GM23338 (cell line): ENCODE data around the gene ABHD12. TPM values are rescaled to one million over a fixed set of nuclear protein-coding genes. Genes with fewer than 3 reads are reported as not detected.

ENCODE experiments used
- ATAC-seq: fragments of 200-7000 bp; cut with Tn5 transposase; 3 replicates; pipeline ENCODE4 v1.9.1; 2020
- DNase-seq: peaks from one replicate; pipeline ENCODE4 v3.0.0-alpha.2; 2015; ENCODE audit warnings: low spot score
- H2AFZ ChIP-seq: fragments of 200-600 bp; sonication (generic); 2 replicates; pipeline ENCODE4 v1.8.0; 2016; ENCODE audit warnings: antibody characterized with exemption, mild to moderate bottlenecking, moderate library complexity
- H3F3A ChIP-seq: fragments of 200-600 bp; sonication (generic); replicated peaks from 2 replicates; pipeline ENCODE4 v1.8.0; 2017; ENCODE audit warnings: antibody characterized with exemption, mixed run types, low read depth
- H3K27ac ChIP-seq: fragments of 200-600 bp; sonication (generic); 2 replicates; pipeline ENCODE4 v1.6.1; 2016; ENCODE audit warnings: low read depth
- H3K27me3 ChIP-seq: fragments of 200-600 bp; sonication (generic); 2 replicates; pipeline ENCODE4 v1.8.0; 2016; ENCODE audit warnings: mild to moderate bottlenecking, mixed run types, moderate library complexity; ENCODE audit not compliant: insufficient read depth
- H3K36me3 ChIP-seq: fragments of 200-600 bp; sonication (generic); 2 replicates; pipeline ENCODE4 v1.8.0; 2016; ENCODE audit warnings: mild to moderate bottlenecking; ENCODE audit not compliant: insufficient read depth
- H3K4me1 ChIP-seq: fragments of 200-600 bp; sonication (generic); 2 replicates; pipeline ENCODE4 v1.8.0; 2016; ENCODE audit warnings: mild to moderate bottlenecking, moderate library complexity; ENCODE audit not compliant: insufficient read depth
- H3K4me2 ChIP-seq: fragments of 200-600 bp; sonication (generic); 2 replicates; pipeline ENCODE4 v1.7.1; 2017; ENCODE audit warnings: mixed run types
- H3K4me3 ChIP-seq: fragments of 200-600 bp; sonication (generic); 2 replicates; pipeline ENCODE4 v1.6.1; 2016; ENCODE audit warnings: mixed run types
- H3K79me2 ChIP-seq: fragments of 200-600 bp; sonication (generic); replicated peaks from 2 replicates; pipeline ENCODE4 v1.8.0; 2017; ENCODE audit warnings: mild to moderate bottlenecking; ENCODE audit not compliant: insufficient read depth
- H3K9me2 ChIP-seq: fragments of 200-600 bp; sonication (generic); 2 replicates; pipeline ENCODE4 v1.8.0; 2017; ENCODE audit not compliant: insufficient read depth
- H4K20me1 ChIP-seq: fragments of 200-600 bp; sonication (generic); replicated peaks from 2 replicates; pipeline ENCODE4 v1.8.0; 2017; ENCODE audit warnings: mild to moderate bottlenecking; ENCODE audit not compliant: insufficient read depth
- H3K27ac Mint-ChIP-seq: 2 replicates; pipeline ENCODE4 v1.8.0; 2020; ENCODE audit warnings: inconsistent platforms, mild to moderate bottlenecking, moderate library complexity, mixed read lengths
- H3K27me3 Mint-ChIP-seq: 3 replicates; pipeline ENCODE4 v1.8.0; 2022; ENCODE audit warnings: low read depth, mild to moderate bottlenecking, moderate library complexity, mixed read lengths, inconsistent platforms; ENCODE audit not compliant: insufficient read depth, poor library complexity
- H3K36me3 Mint-ChIP-seq: 3 replicates; pipeline ENCODE4 v1.8.0; 2021; ENCODE audit warnings: low read depth, mild to moderate bottlenecking, inconsistent platforms, moderate library complexity, mixed read lengths
- H3K4me1 Mint-ChIP-seq: 3 replicates; pipeline ENCODE4 v1.8.0; 2020; ENCODE audit warnings: mild to moderate bottlenecking, inconsistent platforms, mixed read lengths
- H3K4me3 Mint-ChIP-seq: 3 replicates; pipeline ENCODE4 v1.8.0; 2021; ENCODE audit warnings: moderate library complexity, mild to moderate bottlenecking, inconsistent platforms, mixed read lengths
- H3K9me3 Mint-ChIP-seq: 3 replicates; pipeline ENCODE4 v1.8.0; 2020; ENCODE audit warnings: moderate library complexity, mild to moderate bottlenecking, inconsistent platforms, mixed read lengths
- CREB1 ChIP-seq: fragments of 250-450 bp; sonication (Bioruptor Pico); IDR thresholded peaks from 2 replicates; pipeline ENCODE4 v1.5.0; 2020; ENCODE audit warnings: low read depth, mild to moderate bottlenecking, moderate library complexity
- CTCF ChIP-seq, 2 experiments: fragments of 200-600 bp in 1 of 2; sonication (generic) in 1 of 2; conservative IDR thresholded peaks; 2 replicates each; pipeline versions ENCODE4 v1.5.1 to v1.6.1; 2016 to 2017; ENCODE audit warnings: antibody characterized with exemption in 2 of 2, low read depth in 2 of 2, mild to moderate bottlenecking in 2 of 2, moderate library complexity in 1 of 2
- ETS1 ChIP-seq: IDR thresholded peaks from 2 replicates; pipeline ENCODE4 v1.6.1; 2016; ENCODE audit warnings: antibody characterized with exemption
- EZH2 ChIP-seq: fragments of 200-600 bp; sonication (generic); IDR thresholded peaks from one replicate; pipeline ENCODE4 v1.8.0; 2017; ENCODE audit warnings: antibody characterized with exemption, mild to moderate bottlenecking, low read depth; ENCODE audit not compliant: unreplicated experiment
- NANOG ChIP-seq: IDR thresholded peaks from 2 replicates; pipeline ENCODE4 v1.6.1; 2016; ENCODE audit warnings: antibody characterized with exemption, borderline replicate concordance
- POLR2AphosphoS5 ChIP-seq: IDR thresholded peaks from 2 replicates; pipeline ENCODE4 v1.6.1; 2016; ENCODE audit warnings: antibody characterized with exemption, low read depth
- ZNF114 ChIP-seq: fragments of 250-450 bp; sonication (Bioruptor Pico); IDR thresholded peaks from 2 replicates; pipeline ENCODE4 v1.5.0; 2020; ENCODE audit warnings: mild to moderate bottlenecking, moderate library complexity
- ZNF331 ChIP-seq: fragments of 250-450 bp; sonication (Bioruptor Pico); IDR thresholded peaks from 2 replicates; pipeline ENCODE4 v1.5.0; 2020; ENCODE audit warnings: low read depth, mild to moderate bottlenecking, moderate library complexity
- polyA plus RNA-seq: library from polyadenylated mRNA; unstranded; fragments of >200 nt; fragmentation: Nextera tagmentation; extraction: Ambion mirVana; gene quantifications from 2 replicates; pipeline ENCODE4 v1.2.1, GENCODE V29; 2016
- total RNA-seq: library from RNA; depleted of rRNA; stranded (reverse); fragments of >200 nt; shearing (Covaris generic); gene quantifications from 2 replicates; pipeline ENCODE4 v1.2.3, GENCODE V29; 2014

Gene ABHD12
- total and polyA plus RNA-seq, 2 experiments from 2014 or later: 40.2 to 57.8 TPM

DNA sequence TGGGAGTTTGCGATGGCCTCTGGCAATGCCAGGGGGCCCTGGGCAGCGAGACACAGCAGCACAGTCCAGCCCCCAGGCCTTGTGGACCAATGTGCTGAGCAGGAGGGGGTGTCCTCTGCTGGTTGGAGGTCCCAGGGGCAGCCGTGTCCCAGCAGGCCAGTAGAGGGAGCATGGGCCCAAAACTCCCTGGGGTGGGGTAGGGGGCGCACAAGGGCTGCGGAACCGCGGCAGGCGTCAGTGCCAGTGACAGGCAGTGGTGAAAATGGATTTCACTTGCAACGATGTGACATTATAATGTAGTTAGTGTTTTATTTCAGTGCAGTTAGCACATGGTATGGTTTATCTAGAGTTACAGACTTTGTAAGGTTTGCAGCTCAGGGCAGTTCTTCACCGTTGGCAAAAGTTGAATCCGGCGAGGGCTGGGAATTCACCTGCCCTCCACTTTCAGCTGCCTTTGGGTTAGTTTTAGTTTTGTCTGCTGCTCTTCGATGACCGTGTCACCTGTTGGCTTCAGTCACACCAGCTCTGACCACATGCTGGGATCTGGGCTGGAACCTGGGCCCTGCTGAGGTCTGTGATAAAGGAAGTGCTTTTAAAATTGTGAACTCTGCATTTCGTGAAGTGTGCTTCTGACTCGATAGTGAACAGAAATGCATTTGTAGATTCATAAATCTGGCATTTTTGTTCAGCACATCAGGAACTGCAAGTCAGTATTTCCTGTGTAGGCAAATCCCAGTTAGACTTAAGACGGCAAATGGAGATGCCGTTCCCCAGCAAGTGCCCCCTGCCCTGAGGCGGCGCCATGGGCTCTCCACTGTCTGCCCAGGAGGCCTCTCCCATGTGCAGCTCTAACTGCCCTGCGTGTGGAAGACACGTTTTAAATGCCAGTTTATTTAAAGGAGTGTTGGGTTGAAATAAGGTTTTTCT lies 95.9 kb downstream of the ABHD12 start:
- H3K27me3 Mint-ChIP-seq: peaks cover 32% of the 10 kb centered on the region
- H3K9me3 Mint-ChIP-seq: no peaks in the 10 kb centered on the region; the same call in 1 of the 3 replicates
- Histone ChIP-seq H3F3A (peaks cover 11% of the 10 kb centered on the region; the same call in 1 of the 2 replicates), H3K4me2 (no peak overlapping the region), H4K20me1 (0 out of 2 replicates have a peak, but pooled peaks cover 3% of the 10 kb centered on the region), H2AFZ (no peak overlapping the region), H3K9me2 (no peaks in the 10 kb centered on the region), H3K27ac (no peak overlapping the region), H3K4me3 (no peak overlapping the region), H3K4me1 (peaks cover 9% of the 10 kb centered on the region; the same call in 1 of the 2 replicates), H3K36me3 (peaks cover 4% of the 10 kb centered on the region; the same call in 1 of the 2 replicates), H3K27me3 (no peaks in the 10 kb centered on the region), H3K79me2 (no peaks in the 10 kb centered on the region)
- H3K4me3 Mint-ChIP-seq: no peak overlapping the region
- H3K27ac Mint-ChIP-seq: no peak overlapping the region
- ATAC-seq (peak; percentile 84), DNase-seq (peak; percentile 89)
- peaks cover 26% of the 10 kb centered on the region for H3K36me3 Mint-ChIP-seq
- H3K4me1 Mint-ChIP-seq: peaks cover 28% of the 10 kb centered on the region
- TF ChIP-seq CREB1 (CRISPR knock-in tag) (0 out of 2 replicates have a peak, but pooled peaks have one; percentile 32), ZNF114 (CRISPR knock-in tag) (no peak), CTCF (conservative IDR thresholded peaks at IDR 0.05; ENCODE audit: low read depth in 2 of 2) (peak; percentile 89 to 98)

GRCh38 chr20:25293910-25294458 lies 96.7 kb downstream of the ABHD12 start:
- Histone ChIP-seq H2AFZ (no peak overlapping the region), H4K20me1 (0 out of 2 replicates have a peak, but pooled peaks cover 3% of the 10 kb centered on the region), H3K27me3 (no peaks in the 10 kb centered on the region), H3K79me2 (no peaks in the 10 kb centered on the region), H3K4me2 (no peak overlapping the region), H3K4me1 (peaks cover 9% of the 10 kb centered on the region; the same call in 1 of the 2 replicates), H3K9me2 (no peaks in the 10 kb centered on the region), H3K36me3 (peaks cover 4% of the 10 kb centered on the region; the same call in 1 of the 2 replicates), H3K4me3 (no peak overlapping the region), H3F3A (peaks cover 9% of the 10 kb centered on the region; the same call in 1 of the 2 replicates), H3K27ac (no peak overlapping the region)
- Mint-ChIP-seq H3K4me1 (peaks cover 28% of the 10 kb centered on the region), H3K36me3 (peaks cover 33% of the 10 kb centered on the region), H3K4me3 (no peak overlapping the region), H3K27me3 (peaks cover 32% of the 10 kb centered on the region), H3K9me3 (no peaks in the 10 kb centered on the region; the same call in 1 of the 3 replicates), H3K27ac (no peak overlapping the region)
- ATAC-seq (no peak), DNase-seq (no peak)
- TF ChIP-seq NANOG (no peak), ETS1 (no peak), POLR2AphosphoS5 (no peak), EZH2 (no peak), ZNF331 (no peak), CREB1 (CRISPR knock-in tag) (no peak)
